NCI-H2081 treated with DMSO at 0.1 percent for 48 hours (cell line): Measurements from ENCODE around the gene ZBTB22.
"Not testable (repeated sequence)": the region's sequence is repeated elsewhere in the genome, so short reads cannot be mapped to it uniquely, and the experiment has no call there.

ENCODE experiments used
- DNase-seq: peaks from one replicate; lab custom pipeline; 2025; lab: John Stamatoyannopoulos, UW

Gene ZBTB22

GRCh38 chr6:33278392-33278741 is 39.2 kb downstream of the ZBTB22 start:
- no peak for DNase-seq

GRCh38 chr6:33277663-33278391 is 39.7 kb downstream of the ZBTB22 start:
- no peak for DNase-seq

- DNase-seq, result no peak
Observed at GRCh38 chr6:33276864-33277662, 40.5 kb downstream of the ZBTB22 start, which contains the start of gene B3GALT4. B3GALT4 (plus strand) TSS chr6:33277123; CDS start chr6:33277420, 297 bp downstream.

- DNase-seq, result no peak
Observed at GRCh38 chr6:33276581-33276863, 41.0 kb downstream of the ZBTB22 start.

GRCh38 chr6:33275795-33276580 is 41.6 kb downstream of the ZBTB22 start:
- not testable (repeated sequence) for DNase-seq

- DNase-seq, result no peak
Observed at GRCh38 chr6:33273924-33274902, 43.3 kb downstream of the ZBTB22 start.

GRCh38 chr6:33273129-33273923 is 44.2 kb downstream of the ZBTB22 start:
- DNase-seq, result no peak

- DNase-seq, result no peak
Observed at GRCh38 chr6:33272275-33273128, 45.0 kb downstream of the ZBTB22 start.

- peak; percentile 95 for DNase-seq
Observed at GRCh38 chr6:33271468-33272274, 45.9 kb downstream of the ZBTB22 start, which contains the start of the genes RPS18 and VPS52. RPS18 (plus strand) TSS chr6:33272075; CDS start chr6:33272120, 45 bp downstream. VPS52 (minus strand) TSS chr6:33271876; CDS start chr6:33271675, 201 bp downstream.

- DNase-seq, result no peak
Observed at GRCh38 chr6:33271117-33271467, 46.5 kb downstream of the ZBTB22 start.
